GF-D8 (cell line): Measurements from ENCODE around the gene CHST7.

Experiments
- DNase-seq: peaks from one replicate; lab custom pipeline; 2025; lab: John Stamatoyannopoulos, UW

The CHST7 gene

GRCh38 chrX:46573892-46574773 lies 568 bp downstream of the CHST7 start:
- no peak for DNase-seq

DNA sequence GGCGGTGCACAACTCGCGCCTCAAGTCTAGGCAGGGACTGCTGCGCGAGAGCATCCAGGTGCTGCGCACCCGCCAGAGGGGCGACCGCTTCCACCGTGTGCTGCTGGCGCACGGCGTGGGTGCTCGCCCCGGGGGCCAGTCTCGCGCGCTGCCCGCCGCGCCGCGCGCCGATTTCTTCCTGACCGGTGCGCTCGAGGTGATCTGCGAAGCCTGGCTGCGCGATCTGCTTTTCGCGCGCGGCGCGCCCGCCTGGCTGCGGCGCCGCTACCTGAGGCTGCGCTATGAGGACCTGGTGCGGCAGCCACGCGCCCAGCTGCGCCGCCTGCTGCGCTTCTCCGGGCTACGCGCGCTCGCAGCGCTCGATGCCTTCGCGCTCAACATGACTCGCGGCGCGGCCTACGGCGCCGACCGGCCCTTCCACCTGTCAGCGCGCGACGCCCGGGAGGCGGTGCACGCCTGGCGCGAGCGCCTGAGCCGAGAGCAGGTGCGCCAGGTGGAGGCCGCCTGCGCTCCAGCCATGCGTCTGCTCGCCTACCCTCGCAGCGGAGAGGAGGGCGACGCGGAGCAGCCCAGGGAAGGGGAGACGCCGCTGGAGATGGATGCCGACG lies 1.3 kb downstream of the CHST7 start:
- no peak for DNase-seq

GRCh38 chrX:46575586-46575985 lies 2.0 kb downstream of the CHST7 start:
- no peak for DNase-seq

DNA sequence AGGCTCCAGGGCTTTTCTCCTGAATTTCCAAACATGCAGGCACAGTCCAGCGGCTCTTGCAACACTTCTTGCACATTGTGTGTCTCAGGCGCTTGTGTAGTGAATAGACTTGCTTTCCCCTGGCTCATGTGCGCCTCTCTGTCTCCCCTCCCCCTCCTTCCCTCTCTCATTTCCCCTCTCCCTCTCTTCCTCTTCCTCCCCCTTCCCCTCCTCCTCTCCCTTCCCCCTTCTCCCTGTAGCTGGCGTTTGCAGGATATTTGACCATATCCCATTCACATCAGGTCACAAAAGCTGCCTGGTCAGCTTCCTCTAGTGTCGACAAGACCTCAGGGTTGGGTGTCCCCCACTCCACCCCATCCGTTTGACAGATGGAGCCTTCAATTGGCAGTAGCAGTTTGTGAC lies 2.4 kb downstream of the CHST7 start:
- no peak for DNase-seq

- no peak for DNase-seq
Measured at GRCh38 chrX:46576458-46576857, 2.9 kb downstream of the CHST7 start.

DNA sequence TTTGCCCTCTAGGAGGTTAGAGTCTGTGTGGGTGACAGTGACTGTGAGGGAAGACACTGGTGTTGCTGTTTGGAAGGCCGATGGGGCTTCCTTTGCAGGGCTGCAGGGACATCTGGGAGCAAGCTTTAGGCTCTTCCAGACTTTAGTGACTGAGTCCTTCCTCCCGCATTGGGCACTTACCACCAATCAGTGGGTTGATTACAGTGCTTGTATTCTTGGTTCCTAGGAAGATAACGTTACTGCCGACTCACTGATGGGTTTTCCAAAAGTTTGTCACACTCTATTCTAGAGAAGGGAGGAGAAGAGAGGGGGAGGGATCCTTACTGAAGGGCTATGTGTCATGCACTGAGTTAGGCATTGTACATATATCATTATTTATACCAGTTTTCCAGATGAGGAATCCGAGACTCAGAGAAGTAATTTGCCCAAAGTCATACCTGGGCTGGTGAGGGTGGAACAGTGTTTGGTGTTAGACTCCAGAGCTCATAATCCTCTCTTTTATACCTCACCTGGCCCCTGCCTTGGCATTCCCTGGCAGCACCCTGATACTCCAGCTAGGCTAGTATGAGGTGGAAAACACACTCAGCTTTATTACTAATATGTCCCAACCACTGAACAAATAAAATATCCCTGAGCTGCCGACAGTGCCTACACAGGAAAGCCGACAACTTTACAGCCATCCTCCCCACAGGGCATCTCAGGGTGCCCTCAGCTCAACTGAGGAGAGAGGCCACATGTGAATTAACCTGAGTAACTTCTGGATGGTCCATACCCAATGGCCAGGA lies 3.8 kb downstream of the CHST7 start:
- no peak for DNase-seq

DNA sequence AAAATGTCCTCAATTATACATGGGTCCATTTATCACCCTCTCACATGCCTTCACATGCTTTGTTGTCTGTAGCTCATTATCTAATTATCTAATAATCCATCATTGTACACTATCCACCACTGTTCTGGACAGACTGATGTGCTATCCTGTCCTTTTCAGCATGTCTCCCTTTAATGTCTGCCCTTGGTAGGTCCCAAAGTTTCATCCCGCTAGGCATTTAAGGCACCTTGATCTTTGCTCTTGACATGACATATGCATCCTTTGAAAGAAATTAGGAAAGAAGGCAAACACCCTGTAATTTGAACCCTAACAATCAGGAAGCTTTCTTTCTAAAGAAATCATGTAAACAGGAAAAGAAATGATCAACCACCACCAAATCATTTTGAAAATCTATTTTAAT lies 5.7 kb downstream of the CHST7 start:
- DNase-seq, result no peak

DNA sequence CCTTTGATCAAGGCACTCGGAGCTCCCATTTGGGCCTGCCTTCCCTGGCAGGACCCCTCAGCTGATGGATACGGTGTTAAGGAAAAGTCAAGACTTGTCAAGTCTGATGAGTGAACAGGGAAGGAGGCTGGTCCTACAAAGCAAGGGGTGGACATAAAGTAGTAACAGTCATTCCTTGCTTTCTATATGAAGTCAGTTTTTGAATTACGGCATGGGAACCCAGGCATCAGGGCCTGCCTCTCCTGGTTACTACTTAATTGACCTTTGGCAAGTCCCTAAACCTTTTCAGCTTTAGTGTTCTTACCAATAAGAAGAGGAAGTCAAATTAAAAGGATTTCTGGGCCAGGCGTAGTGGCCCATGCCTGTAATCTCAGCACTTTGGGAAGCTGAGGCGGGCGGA lies 7.0 kb downstream of the CHST7 start:
- DNase-seq, result no peak

DNA sequence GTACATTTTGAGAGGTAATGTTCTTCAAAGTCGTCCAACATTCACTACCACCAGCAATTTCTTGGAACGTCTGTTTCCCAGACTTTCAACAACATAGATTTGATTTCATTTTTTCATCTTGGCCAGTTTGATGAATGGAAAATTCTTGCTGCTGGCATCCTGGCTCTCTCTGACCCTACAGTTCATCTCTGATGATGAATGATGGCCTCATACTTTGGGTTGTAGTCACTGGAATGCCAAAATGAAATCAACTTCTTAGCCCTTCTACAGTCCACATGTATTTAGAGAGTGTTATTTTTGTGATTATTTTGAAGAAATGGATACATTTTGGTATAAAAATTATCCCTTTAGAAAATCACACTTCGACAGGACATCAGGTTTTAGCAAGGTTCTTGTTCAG lies 8.8 kb downstream of the CHST7 start:
- DNase-seq, result no peak

GRCh38 chrX:46582966-46583365 lies 9.4 kb downstream of the CHST7 start:
- DNase-seq, result no peak

DNA sequence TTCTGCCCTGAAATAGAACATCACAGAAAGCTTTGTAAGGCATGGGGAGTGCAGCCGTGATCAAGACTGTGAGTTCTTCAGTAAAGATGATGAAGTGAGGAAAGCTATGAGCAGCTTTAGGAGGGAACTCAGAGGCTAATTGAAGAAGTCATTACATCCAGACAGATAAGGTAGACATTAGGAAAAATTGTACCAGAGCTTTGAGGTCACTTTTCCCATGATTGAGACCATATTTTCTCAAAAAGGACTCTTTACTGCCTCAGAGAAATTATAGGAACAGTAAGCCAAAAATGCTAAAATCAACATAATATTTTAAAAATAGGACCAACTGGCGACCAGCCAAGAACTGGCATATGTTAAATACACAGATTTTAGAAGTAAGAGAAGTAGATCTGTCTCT lies 11.2 kb downstream of the CHST7 start:
- no peak for DNase-seq

DNA sequence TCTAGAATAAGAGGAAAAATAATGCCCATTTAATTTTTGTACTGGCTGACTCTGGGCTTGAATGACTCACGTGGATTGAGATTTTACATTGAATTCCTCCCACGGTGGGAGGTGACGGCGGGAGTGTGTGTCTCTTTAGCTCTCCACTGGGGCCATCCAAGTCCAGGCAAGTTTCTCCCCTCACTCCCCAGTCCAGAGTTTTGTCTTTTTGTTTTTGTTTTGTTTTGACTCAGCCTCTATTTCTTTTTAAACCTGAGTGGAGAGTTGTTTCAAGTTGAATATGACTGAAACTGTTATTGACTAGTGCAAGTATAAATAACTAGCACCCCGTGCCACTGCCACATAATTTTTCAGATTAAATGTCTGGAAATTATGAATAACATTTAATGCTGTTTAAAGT lies 13.6 kb downstream of the CHST7 start:
- no peak for DNase-seq

- no peak for DNase-seq
Measured at GRCh38 chrX:46587753-46588171, 14.2 kb downstream of the CHST7 start.

GRCh38 chrX:46588263-46588662 lies 14.7 kb downstream of the CHST7 start:
- DNase-seq, result no peak

DNA sequence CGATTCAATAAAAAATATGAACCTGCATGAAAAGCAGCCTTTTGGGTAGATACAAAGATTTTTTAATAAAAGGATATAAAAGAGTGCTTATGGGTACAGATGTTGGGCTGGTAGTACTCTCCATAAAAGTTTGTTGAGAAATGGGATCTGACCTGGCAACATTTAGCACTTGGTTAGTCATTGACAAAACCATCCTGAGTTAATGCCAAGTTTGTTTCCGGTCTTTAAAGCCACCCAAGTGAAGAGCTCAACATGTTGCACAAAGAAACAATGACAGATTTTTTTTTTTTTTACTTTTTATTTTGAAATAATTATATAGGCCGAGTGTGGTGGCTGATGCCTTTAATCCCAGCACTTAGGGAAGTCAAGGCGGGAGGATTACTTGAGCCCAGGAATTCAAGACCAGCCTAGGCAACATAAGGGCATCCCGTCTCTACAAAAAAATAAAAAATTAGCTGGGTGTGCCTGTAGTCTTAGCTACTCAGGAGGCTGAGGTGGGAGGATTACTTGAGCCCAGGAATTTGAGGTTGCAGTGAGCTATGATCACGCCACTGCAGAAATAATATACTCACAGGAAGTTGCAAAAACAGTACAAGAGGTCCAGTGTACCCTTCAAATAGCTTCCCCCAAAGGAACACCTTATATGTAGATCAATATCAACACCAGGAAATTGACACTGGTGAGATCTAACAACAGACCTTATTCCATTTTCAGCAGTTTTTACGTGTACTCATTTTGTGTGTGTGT lies 16.6 kb downstream of the CHST7 start:
- no peak for DNase-seq

- DNase-seq, result no peak
Measured at GRCh38 chrX:46595084-46595483, 21.5 kb downstream of the CHST7 start.

GRCh38 chrX:46597208-46597607 lies 23.6 kb downstream of the CHST7 start:
- no peak for DNase-seq

- no peak for DNase-seq
Measured at GRCh38 chrX:46597771-46598170, 24.2 kb downstream of the CHST7 start.

GRCh38 chrX:46599051-46599560 lies 25.5 kb downstream of the CHST7 start:
- DNase-seq, result no peak

GRCh38 chrX:46601283-46601682 lies 27.7 kb downstream of the CHST7 start:
- no peak for DNase-seq

- DNase-seq, result no peak
Measured at GRCh38 chrX:46602468-46603102, 29.0 kb downstream of the CHST7 start.
